Neural cell (in vitro differentiated cells): Measurements from ENCODE around the gene GAS7.

Experiments used
- POLR2AphosphoS5 ChIP-seq: IDR thresholded peaks from 2 replicates; pipeline ENCODE4 v1.6.1; 2012
- RAD21 ChIP-seq: fragments of 450-650 bp; conservative IDR thresholded peaks from 2 replicates; pipeline ENCODE4 v1.6.1; 2014; ENCODE audit warnings: antibody characterized with exemption, mild to moderate bottlenecking, moderate library complexity

GRCh38 chr17:10120749-10121148 is 77.7 kb downstream of the GAS7 start:
- TF ChIP-seq RAD21 (no peak), POLR2AphosphoS5 (no peak)
